Transverse colon (tissue), 4 donors: Measurements from ENCODE around the gene RPS15. TPM values are rescaled to one million over a fixed set of nuclear protein-coding genes. Genes with fewer than 3 reads are reported as not detected.

Experiments
- DNase-seq: peaks from one replicate; pipeline ENCODE4 v3.0.0-alpha.2; 2019
- H3K27ac ChIP-seq, 4 donors: fragments of 200-600 bp; sonication (generic); 2 replicates each; pipeline ENCODE4 v1.5.1; 2016 to 2018; ENCODE audit warnings: inconsistent platforms in 4 of 4
- H3K27me3 ChIP-seq: fragments of 200-600 bp; sonication (generic); 2 replicates; pipeline ENCODE4 v1.5.1; 2017; ENCODE audit warnings: inconsistent platforms
- H3K36me3 ChIP-seq, 4 donors: fragments of 200-600 bp; sonication (generic); 2 replicates each; pipeline ENCODE4 v1.5.1; 2017 to 2019; ENCODE audit warnings: inconsistent platforms in 4 of 4
- H3K4me1 ChIP-seq, 4 donors: fragments of 200-600 bp; sonication (generic); 2 replicates each; pipeline ENCODE4 v1.5.1; 2017 to 2020; ENCODE audit warnings: inconsistent platforms in 4 of 4
- H3K4me3 ChIP-seq, 4 donors: fragments of 200-600 bp; sonication (generic); 1 replicate in 1 of 4; 2 replicates in 3 of 4; pipeline versions ENCODE4 v1.5.1 to v1.6.1; 2017 to 2019; ENCODE audit warnings: inconsistent platforms in 4 of 4
- H3K9me3 ChIP-seq, 2 donors: fragments of 200-600 bp; sonication (generic); 2 replicates each; pipeline ENCODE4 v1.5.1; 2017 to 2019; ENCODE audit warnings: inconsistent platforms in 2 of 2
- CTCF ChIP-seq, 5 experiments: fragments of 200-600 bp in 3 of 5; fragments of 450-650 bp in 2 of 5; sonication (generic) in 3 of 5; IDR thresholded peaks; 1 replicate in 2 of 5; 2 replicates in 3 of 5; pipeline ENCODE4 v1.5.1; 2016 to 2017; ENCODE audit warnings: antibody characterized with exemption in 5 of 5, inconsistent platforms in 3 of 5, mild to moderate bottlenecking in 2 of 5, moderate library complexity in 1 of 5
- EP300 ChIP-seq: sonication (generic); formaldehyde crosslinking; IDR thresholded peaks from one replicate; pipeline ENCODE4 v1.6.1; 2017; ENCODE audit warnings: antibody characterized with exemption, low read depth
- POLR2A ChIP-seq: fragments of 450-650 bp; IDR thresholded peaks from one replicate; pipeline ENCODE4 v1.6.1; 2016; ENCODE audit warnings: antibody characterized with exemption, mild to moderate bottlenecking, moderate library complexity
- POLR2AphosphoS5 ChIP-seq, 3 donors: sonication (generic); formaldehyde crosslinking; IDR thresholded peaks; one replicate each; pipeline ENCODE4 v1.6.1; 2016; ENCODE audit warnings: antibody characterized with exemption in 3 of 3
- WGBS, 2 donors: methylation state at CpG; one replicate each; pipeline ENCODE4 v1.1.5; 2018; ENCODE audit warnings: low coverage in 1 of 2; 5-methylcytosine and 5-hydroxymethylcytosine counted together
- in situ Hi-C, 4 donors: fragments of 200-750 bp; cut with MboI; loops; one replicate each; pipeline versions ENCODE4 v1.15.0 to v1.15.1; 2017; ENCODE audit warnings: low sequenced_read_pairs in 3 of 4, low pct_ligation_motif_present in 1 of 4, low pct_unique_long_range_greater_than_20kb in 1 of 4
- intact Hi-C: fragments of 100-400 bp; cut with DNase I; formaldehyde crosslinking; loops from one replicate; pipeline ENCODE4 v1.15.1; 2023; ENCODE audit warnings: low total_unique reads
- total RNA-seq, 4 donors: library from RNA; depleted of rRNA; stranded (reverse); fragments of >200 nt; gene quantifications; one replicate each; pipeline ENCODE4 v1.1.0, GENCODE V29; 2016

The RPS15 gene
- total RNA-seq, 4 donors from 2014 or later: 1,367 to 2,740 (median 2,511) TPM

DNA sequence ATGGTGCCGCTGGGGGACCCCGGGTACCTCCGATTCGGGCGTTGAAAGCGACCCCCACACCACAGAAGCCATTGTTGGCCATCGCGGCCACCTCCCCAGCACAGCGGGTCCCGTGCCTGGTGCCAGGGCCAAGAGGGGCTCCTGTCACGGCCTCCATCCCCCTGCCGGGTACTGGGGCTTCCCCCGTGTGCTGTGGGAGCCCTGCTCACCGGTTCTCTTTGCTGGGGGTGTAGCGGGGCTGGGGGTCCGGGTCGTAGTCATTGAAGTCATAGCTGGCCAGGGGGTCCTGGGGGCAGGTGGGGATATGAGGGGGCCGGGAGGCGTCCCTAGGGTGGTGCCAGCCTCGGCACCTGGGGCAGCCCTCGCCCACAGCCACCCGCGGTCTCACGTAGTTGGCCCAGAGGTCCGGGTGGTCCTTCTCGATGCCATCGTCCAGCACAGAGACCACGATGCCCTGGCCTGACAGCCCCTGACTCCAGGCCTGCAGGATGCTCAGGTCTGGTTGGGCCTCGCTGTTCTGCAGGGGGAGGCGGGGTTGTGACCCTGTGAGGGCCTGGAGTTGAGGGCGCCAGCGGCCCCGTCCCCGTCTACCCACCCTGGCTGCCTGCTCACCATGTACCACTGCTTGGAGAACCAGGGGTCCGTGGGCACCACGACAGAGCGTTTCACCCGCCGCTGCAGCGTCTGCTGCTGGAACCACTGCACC, 49.5 kb downstream of the RPS15 start:
- Histone ChIP-seq H3K4me1 (peaks cover 10 to 17% (median 15%) of the 10 kb centered on the region in 4 donors), H3K27ac (no peak overlapping the region), H3K36me3 (no peaks in the 10 kb centered on the region), H3K9me3 (no peaks in the 10 kb centered on the region), H3K27me3 (peaks cover 13% of the 10 kb centered on the region), H3K4me3 (no peak overlapping the region)
- in situ Hi-C loops (no loop called here), intact Hi-C loops (no loop called here)
- DNase-seq: no peak
- WGBS, 2 donors: 93% methylated on average over 30 of the region's 40 CpGs; no CpG with 5 or more reads in 1 of the 2 donors
- TF ChIP-seq POLR2AphosphoS5 (IDR thresholded peaks at IDR 0.05) (no peak), CTCF (IDR thresholded peaks at IDR 0.05) (no peak), POLR2A (no peak), EP300 (no peak)

GRCh38 chr19:1488282-1488601, 50.0 kb downstream of the RPS15 start:
- peaks cover 18% of the 10 kb centered on the region for H3K27me3 ChIP-seq
- no peaks in the 10 kb centered on the region for H3K36me3 ChIP-seq
- H3K4me3 ChIP-seq: no peak overlapping the region
- in situ Hi-C loops (no loop called here), intact Hi-C loops (no loop called here)
- WGBS, 2 donors: 82% methylated on average over 11 of the region's 11 CpGs; no CpG with 5 or more reads in 1 of the 2 donors
- DNase-seq: no peak
- peaks cover 10 to 17% (median 15%) of the 10 kb centered on the region in 4 donors for H3K4me1 ChIP-seq
- no peak for TF ChIP-seq POLR2A
- TF ChIP-seq POLR2AphosphoS5 (IDR thresholded peaks at IDR 0.05): no peak
- no peak for TF ChIP-seq EP300
- TF ChIP-seq CTCF (IDR thresholded peaks at IDR 0.05): no peak
- no peaks in the 10 kb centered on the region for H3K9me3 ChIP-seq
- H3K27ac ChIP-seq: no peak overlapping the region

DNA sequence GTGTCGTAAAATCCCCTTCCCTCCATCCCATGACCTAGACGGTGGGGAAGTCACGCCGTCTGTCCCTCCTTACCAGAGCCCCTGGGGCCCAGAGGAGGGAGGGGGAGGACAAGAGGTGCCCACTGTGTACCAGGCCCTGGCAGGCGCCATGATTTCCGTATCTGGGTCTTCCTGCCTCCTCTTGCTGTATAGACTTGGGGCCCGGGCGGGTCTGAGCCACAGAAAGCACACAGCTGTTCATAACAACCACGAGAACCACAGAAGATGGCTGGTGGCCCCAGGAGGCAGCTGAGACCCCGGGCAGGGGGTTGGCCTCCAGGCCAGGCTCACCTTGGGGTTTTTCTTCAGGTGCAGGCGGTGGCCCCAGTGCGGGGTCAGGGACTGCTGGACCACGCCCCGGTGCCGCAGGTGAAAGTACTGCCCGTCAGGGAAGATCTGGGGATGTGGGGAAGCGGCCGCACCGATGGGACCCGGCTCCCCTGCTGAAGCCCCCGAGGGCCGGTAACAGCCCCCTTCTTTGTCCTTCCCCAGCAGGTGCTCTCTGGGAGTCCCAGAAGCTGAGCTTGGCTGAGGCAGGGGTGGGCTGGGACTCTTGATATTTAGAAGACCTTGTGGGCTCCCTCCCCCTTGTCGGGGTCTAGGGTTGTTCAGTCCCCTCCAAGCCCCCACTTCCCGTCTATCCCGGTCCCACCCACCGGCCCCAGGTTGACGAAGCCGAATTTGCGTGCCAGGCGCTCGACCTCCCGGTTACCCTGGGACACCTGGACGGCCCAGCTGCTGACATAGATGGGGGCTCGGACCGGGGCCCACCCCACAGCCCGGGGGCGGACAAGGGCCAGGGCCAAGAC, 51.5 kb downstream of the RPS15 start:
- peak overlapping the region; percentile 74 to 89 (median 85) for H3K27ac ChIP-seq
- WGBS, 2 donors: 25% methylated on average over 29 of the region's 37 CpGs; no CpG with 5 or more reads in 1 of the 2 donors
- in situ Hi-C loops: no loop called here

More for the DNA sequence above, 51.5 kb downstream of the RPS15 start:
- peaks cover 18% of the 10 kb centered on the region for H3K27me3 ChIP-seq
- intact Hi-C loops: no loop called here
- H3K4me1 ChIP-seq: peaks cover 10 to 17% (median 15%) of the 10 kb centered on the region in 4 donors
- peak; percentile 28 for TF ChIP-seq POLR2A
- TF ChIP-seq EP300: no peak
- no peak for DNase-seq
- H3K9me3 ChIP-seq: no peaks in the 10 kb centered on the region
- H3K36me3 ChIP-seq: no peaks in the 10 kb centered on the region
- peak overlapping the region; percentile 29 to 59 (median 48) for H3K4me3 ChIP-seq

Other genes starting within 250 kb of the RPS15 start
- 100 to 1,000 TPM in 3 of 4 donors, 10 to 100 TPM in 1; 93.7 to 152 (median 103) TPM for gene STK11, start 232.6 kb upstream of the RPS15 start, total RNA-seq
- gene CBARP, start 200.4 kb upstream of the RPS15 start, total RNA-seq: 1 to 10 TPM in 1 of 4 donors, under 1 TPM in 2, not detected in 1; 0.32 to 5.2 (median 0.68) TPM
- 100 to 1,000 TPM; 157 to 650 (median 240) TPM for gene ATP5F1D, start 196.6 kb upstream of the RPS15 start, total RNA-seq
- gene MIDN, start 189.8 kb upstream of the RPS15 start, total RNA-seq: 100 to 1,000 TPM in 3 of 4 donors, 10 to 100 TPM in 1; 89.4 to 379 (median 116) TPM
- gene CIRBP, start 169.1 kb upstream of the RPS15 start, total RNA-seq: 100 to 1,000 TPM; 431 to 488 (median 460) TPM
- gene FAM174C, start 162.9 kb upstream of the RPS15 start, total RNA-seq: 100 to 1,000 TPM in 2 of 4 donors, 10 to 100 TPM in 2; 72.5 to 116 (median 99.0) TPM
- gene EFNA2, start 152.5 kb upstream of the RPS15 start, total RNA-seq: 100 to 1,000 TPM in 1 of 4 donors, 10 to 100 TPM in 3; 30.5 to 112 (median 40.6) TPM
- gene NDUFS7, start 54.5 kb upstream of the RPS15 start, total RNA-seq: 100 to 1,000 TPM in 3 of 4 donors, 10 to 100 TPM in 1; 32.2 to 196 (median 156) TPM
- 1 to 10 TPM; 1.4 to 4.4 (median 2.9) TPM for gene GAMT, start 36.9 kb upstream of the RPS15 start, total RNA-seq
- 10 to 100 TPM; 36.3 to 77.2 (median 41.6) TPM for gene DAZAP1, start 30.8 kb upstream of the RPS15 start, total RNA-seq
- 1 to 10 TPM in 1 of 4 donors, under 1 TPM in 3; under 0.01 to 6.0 (median 0.36) TPM for gene APC2, start 11.7 kb downstream of the RPS15 start, total RNA-seq
- 10 to 100 TPM; 36.2 to 89.2 (median 46.0) TPM for gene C19orf25, start 40.8 kb downstream of the RPS15 start, total RNA-seq
- 10 to 100 TPM in 1 of 4 donors, 1 to 10 TPM in 3; 2.6 to 11.9 (median 7.5) TPM for gene PCSK4, start 52.0 kb downstream of the RPS15 start, total RNA-seq
- gene REEP6, start 52.8 kb downstream of the RPS15 start, total RNA-seq: 1 to 10 TPM in 2 of 4 donors, not detected in 2; 2.2 to 3.3 TPM
- 1 to 10 TPM in 3 of 4 donors, not detected in 1; 2.6 to 3.7 (median 2.7) TPM for gene ADAMTSL5, start 74.6 kb downstream of the RPS15 start, total RNA-seq
- gene PLK5, start 85.7 kb downstream of the RPS15 start, total RNA-seq: not detected
- gene MEX3D, start 129.9 kb downstream of the RPS15 start, total RNA-seq: 100 to 1,000 TPM in 1 of 4 donors, 10 to 100 TPM in 3; 20.8 to 100 (median 27.8) TPM
- 100 to 1,000 TPM in 1 of 4 donors, 10 to 100 TPM in 3; 61.4 to 121 (median 68.7) TPM for gene MBD3, start 154.5 kb downstream of the RPS15 start, total RNA-seq
- 100 to 1,000 TPM in 1 of 4 donors, 10 to 100 TPM in 3; 19.9 to 120 (median 60.8) TPM for gene UQCR11, start 167.1 kb downstream of the RPS15 start, total RNA-seq
- gene TCF3, start 214.2 kb downstream of the RPS15 start, total RNA-seq: 100 to 1,000 TPM in 1 of 4 donors, 10 to 100 TPM in 3; 55.9 to 160 (median 79.7) TPM